HTR-8/SVneo (cell line): ENCODE data around the gene IFRD2.

Experiments
- DNase-seq: peaks from one replicate; pipeline ENCODE4 v3.0.0; 2011; ENCODE audit warnings: low spot score, mixed read lengths; ENCODE audit not compliant: insufficient read length
- FAIRE-seq: peaks from 2 replicates; lab custom pipeline; 2011; peaks lifted over from hg19 to GRCh38; lab: Jason Lieb, UNC

Gene IFRD2

GRCh38 chr3:50302095-50303012 lies 10.1 kb upstream of the IFRD2 start:
- FAIRE-seq (no peak), DNase-seq (no peak)

GRCh38 chr3:50300681-50301254 lies 8.5 kb upstream of the IFRD2 start:
- FAIRE-seq (no peak), DNase-seq (no peak)

- DNase-seq: no peak
- FAIRE-seq: peak; percentile 79
These were observed 7.9 kb upstream of the IFRD2 start for GRCh38 chr3:50299929-50300680.

GRCh38 chr3:50299638-50299928 lies 7.4 kb upstream of the IFRD2 start:
- DNase-seq (no peak), FAIRE-seq (no peak)

GRCh38 chr3:50298836-50299637 lies 6.8 kb upstream of the IFRD2 start, which contains the start of the genes HYAL3 and NAA80:
TSS of gene HYAL3 (minus strand) at chr3:50299405. CDS start at chr3:50295602, 3,803 bp downstream.
TSS of gene NAA80 (minus strand) at chr3:50299405. CDS start at chr3:50297463, 1,942 bp downstream.
- peak; percentile 98 for FAIRE-seq
- peak; percentile 96 for DNase-seq

GRCh38 chr3:50297896-50298725 lies 5.9 kb upstream of the IFRD2 start:
- DNase-seq (no peak), FAIRE-seq (peak; percentile 4)

- FAIRE-seq: peak; percentile 63
These were observed 5.2 kb upstream of the IFRD2 start for GRCh38 chr3:50297384-50297775.

GRCh38 chr3:50296721-50297383 lies 4.6 kb upstream of the IFRD2 start:
- no peak for DNase-seq
- FAIRE-seq: no peak

More at GRCh38 chr3:50297384-50297775, 5.2 kb upstream of the IFRD2 start:
- DNase-seq: no peak

- FAIRE-seq: peak; percentile 40
- no peak for DNase-seq
These were observed 3.6 kb upstream of the IFRD2 start for GRCh38 chr3:50295553-50296431.

GRCh38 chr3:50294492-50295403 lies 2.5 kb upstream of the IFRD2 start:
- DNase-seq: no peak
- no peak for FAIRE-seq

GRCh38 chr3:50294089-50294488 lies 1.9 kb upstream of the IFRD2 start:
- no peak for DNase-seq
- FAIRE-seq: no peak

- no peak for DNase-seq
- FAIRE-seq: peak; percentile 60
These were observed 1.0 kb upstream of the IFRD2 start for GRCh38 chr3:50293079-50293801.

GRCh38 chr3:50290161-50290641 lies 2.0 kb downstream of the IFRD2 start:
- no peak for DNase-seq
- no peak for FAIRE-seq

- DNase-seq (no peak), FAIRE-seq (no peak)
These were observed 3.1 kb downstream of the IFRD2 start for GRCh38 chr3:50289130-50289529.

GRCh38 chr3:50288387-50289007 lies 3.7 kb downstream of the IFRD2 start:
- FAIRE-seq (peak; percentile 33), DNase-seq (no peak)
